ENCODE measurements around the gene PLD1. TPM values are rescaled to one million over a fixed set of nuclear protein-coding genes. Genes with fewer than 3 reads are reported as not detected.

The PLD1 gene
- 13.3 and 32.7 TPM in 2 replicates for total RNA-seq

GRCh38 chr3:171809861-171810628 is at the start of gene PLD1:
TSS of gene PLD1 (minus strand) at chr3:171810483. CDS start at chr3:171738051, 72,432 bp downstream.

GRCh38 chr3:171842864-171843518 is 32.7 kb upstream of the PLD1 start, which contains the start of gene TMEM212:
TSS of gene TMEM212 (plus strand) at chr3:171843349. CDS start at chr3:171843384, 35 bp downstream.

Other genes starting within 250 kb of the PLD1 start
- gene TMEM212, start 32.9 kb upstream of the PLD1 start, total RNA-seq: not detected in 2 replicates
- 37.9 and 112 TPM in 2 replicates for gene FNDC3B, start 229.1 kb upstream of the PLD1 start, total RNA-seq